Kasumi-1 (cell line): ENCODE data around the gene SMAD1.

Experiments
- DNase-seq, 2 experiments: peaks; one replicate each; lab custom pipeline; 2025; lab: John Stamatoyannopoulos, UW

The SMAD1 gene

GRCh38 chr4:145489556-145489955, 7.9 kb downstream of the SMAD1 start:
- no peak for DNase-seq

DNA sequence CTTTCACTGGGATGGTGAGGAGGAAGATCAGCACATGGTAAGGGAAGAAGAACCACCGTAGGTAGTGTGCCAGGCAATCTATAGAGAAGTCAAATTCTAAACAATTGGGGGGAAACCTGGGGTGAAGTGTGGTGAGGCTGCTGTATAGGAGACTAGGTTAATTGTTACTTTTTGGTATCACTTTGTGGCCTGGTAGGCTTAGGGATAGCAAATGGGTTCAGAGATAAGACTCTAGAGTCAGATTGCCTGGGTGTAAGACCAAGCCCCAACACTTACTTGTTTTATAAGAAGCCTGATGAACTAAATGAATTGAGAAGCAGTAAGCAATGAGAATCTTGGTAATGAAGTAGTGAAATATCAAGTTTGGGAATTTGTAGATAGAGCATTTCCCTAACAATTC, 8.7 kb downstream of the SMAD1 start:
- no peak for DNase-seq

DNA sequence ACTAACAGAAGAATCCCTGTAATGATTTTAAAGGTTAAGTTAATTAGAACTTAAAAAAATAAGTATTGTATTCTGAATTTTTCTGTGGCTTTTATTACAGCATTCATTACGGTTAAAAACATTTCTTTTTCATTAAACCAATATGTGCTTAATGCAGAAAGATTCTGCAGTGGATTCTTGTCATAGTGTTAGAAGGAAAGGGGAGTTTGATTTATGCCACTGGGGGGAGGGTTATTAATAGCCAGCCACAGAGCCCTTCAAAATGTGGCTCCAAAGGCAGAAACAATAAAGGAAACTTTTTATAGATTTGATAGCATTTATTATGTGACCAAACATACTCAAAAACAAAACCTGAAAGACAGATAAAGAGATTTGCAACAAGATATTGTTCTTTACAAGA, 9.1 kb downstream of the SMAD1 start:
- DNase-seq, result no peak

- no peak for DNase-seq
Observed at GRCh38 chr4:145492376-145492775, 10.7 kb downstream of the SMAD1 start.

- DNase-seq, result no peak
Observed at GRCh38 chr4:145493166-145493565, 11.5 kb downstream of the SMAD1 start.

- peak; percentile 71 to 74 for DNase-seq
Observed at GRCh38 chr4:145494666-145495270, 13.1 kb downstream of the SMAD1 start.

DNA sequence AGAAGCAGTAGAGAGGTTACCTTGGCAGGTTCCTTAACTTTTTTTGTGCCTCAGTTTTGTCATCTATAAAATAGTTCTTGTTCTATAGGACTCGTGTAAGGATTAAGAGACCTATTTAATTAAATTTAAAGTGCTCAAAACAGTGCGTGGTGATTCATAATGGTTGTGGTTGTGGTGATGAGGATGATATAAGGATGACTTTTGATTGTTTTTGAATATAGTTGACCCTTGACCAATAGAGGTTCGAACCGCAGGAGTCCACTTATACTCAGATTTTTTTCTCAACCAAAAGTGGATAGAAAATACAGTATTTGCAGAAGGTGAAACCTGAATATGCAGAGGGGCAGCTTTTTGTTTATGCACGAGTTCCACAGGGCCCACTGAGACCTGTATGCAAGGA, 14.6 kb downstream of the SMAD1 start:
- DNase-seq, result no peak

- DNase-seq, result no peak
Observed at GRCh38 chr4:145497199-145498149, 15.8 kb downstream of the SMAD1 start.

GRCh38 chr4:145498430-145498829, 16.8 kb downstream of the SMAD1 start:
- DNase-seq, result no peak

DNA sequence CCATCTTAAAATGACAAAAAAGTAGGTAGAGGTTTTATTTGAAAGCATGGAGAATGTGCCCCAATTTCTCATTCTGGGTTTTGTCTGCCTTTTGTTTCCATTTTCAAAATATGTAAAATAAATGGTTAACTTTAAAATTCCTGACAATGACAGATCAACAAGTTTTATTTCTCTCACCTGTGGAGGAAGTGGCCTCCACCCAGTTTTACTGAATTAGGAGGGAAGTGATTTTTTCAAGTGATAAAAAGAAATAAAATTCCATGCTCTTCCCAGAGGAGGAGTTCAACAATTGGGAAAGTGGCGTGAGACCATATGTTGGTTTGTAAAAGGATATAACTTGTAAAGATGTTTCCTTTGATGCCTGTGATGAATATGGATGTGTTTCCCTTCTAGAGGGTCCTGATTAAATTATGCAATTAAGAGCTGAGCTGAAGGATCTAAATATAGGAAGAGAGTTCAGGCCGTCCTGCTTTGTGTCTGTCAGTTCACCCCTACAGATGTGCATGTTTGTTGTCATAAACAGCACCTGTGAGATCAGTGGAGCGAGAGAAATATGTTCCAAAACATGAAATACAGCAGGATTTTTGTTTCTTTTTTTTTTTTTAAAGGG, 19.5 kb downstream of the SMAD1 start:
- no peak for DNase-seq

DNA sequence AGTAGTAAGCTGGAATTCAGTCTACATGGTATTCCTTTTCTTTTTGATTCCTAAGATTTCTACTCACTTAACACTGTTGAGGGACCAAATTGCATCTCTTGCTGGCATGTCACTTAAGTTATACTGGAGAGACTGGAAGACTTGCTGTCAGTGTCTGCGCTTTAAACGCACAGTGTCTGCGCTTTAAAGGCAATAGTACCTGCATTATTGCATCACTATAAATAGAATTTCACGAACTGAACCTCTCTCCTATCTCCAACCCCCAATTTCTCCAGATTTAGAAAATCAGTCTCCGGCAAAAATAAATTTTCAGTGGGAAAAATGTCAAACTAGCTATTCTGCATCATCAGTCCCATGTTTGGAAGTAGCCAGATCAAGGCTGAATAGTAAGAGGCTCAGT, 21.2 kb downstream of the SMAD1 start:
- no peak for DNase-seq

- no peak for DNase-seq
Observed at GRCh38 chr4:145503486-145504072, 21.9 kb downstream of the SMAD1 start.

- no peak for DNase-seq
Observed at GRCh38 chr4:145505995-145506394, 24.3 kb downstream of the SMAD1 start.

GRCh38 chr4:145507636-145508035, 26.0 kb downstream of the SMAD1 start:
- no peak for DNase-seq

- peak; percentile 8 to 42 for DNase-seq
Observed at GRCh38 chr4:145511913-145512522, 30.4 kb downstream of the SMAD1 start.

- DNase-seq, result no peak
Observed at GRCh38 chr4:145513020-145513621, 31.5 kb downstream of the SMAD1 start.

DNA sequence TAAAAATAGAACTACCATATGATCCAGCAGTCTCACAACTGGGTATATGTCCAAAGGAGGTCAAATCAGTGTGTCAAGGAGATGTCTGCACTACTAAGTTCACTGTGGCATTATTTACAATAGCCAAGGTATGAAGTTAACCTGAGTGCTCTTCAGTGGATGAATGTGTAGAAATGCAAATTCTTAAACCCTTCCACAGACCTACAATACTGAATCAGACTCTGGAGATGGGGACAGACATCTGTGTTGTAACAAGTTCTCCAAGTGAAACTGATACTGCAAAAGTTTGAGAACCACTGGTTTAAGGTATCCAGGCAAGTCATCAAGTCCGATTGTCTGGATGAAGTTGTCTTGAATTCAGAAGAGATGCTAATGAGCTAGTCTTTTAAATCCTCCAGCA, 38.5 kb downstream of the SMAD1 start:
- DNase-seq, result no peak

DNA sequence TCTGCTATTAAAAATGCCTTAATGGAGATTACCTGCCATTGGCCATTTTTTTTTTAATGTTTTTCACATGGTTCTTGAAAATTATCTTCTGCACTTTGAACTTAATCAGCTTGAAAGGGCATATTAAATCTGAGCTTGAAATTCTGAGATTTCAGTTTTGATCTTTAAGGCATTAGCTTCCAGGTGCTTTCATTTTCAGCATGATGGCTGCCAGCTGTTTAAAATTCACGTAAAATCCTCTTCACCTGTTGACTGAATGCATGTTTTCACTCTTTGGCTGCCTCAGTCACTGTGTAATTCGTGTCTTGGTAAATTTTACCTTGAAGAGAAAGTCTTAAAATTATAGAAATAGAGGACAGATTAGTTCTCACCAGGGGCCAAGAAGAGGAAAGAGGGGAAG, 39.6 kb downstream of the SMAD1 start:
- DNase-seq, result no peak

GRCh38 chr4:145523117-145523516, 41.5 kb downstream of the SMAD1 start:
- DNase-seq, result no peak

DNA sequence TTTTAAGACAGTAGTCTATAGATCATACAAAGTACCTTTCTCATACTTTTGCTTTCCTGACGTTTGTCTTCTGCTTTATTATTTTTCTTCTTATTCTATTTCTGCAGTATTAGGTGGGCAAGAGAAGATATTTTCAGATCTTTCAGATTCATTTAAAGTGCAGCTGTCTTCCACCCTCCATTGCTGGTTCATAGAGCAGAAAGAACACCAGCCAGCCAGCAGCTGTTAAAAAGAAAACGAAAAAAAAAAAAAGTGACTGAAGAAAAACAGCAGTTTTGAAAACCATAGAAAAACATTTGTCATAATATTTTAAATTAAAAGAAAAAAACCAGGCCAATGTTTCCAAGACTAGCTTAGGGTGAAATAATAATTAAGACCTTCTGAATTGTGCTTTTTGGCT, 42.9 kb downstream of the SMAD1 start:
- no peak for DNase-seq

DNA sequence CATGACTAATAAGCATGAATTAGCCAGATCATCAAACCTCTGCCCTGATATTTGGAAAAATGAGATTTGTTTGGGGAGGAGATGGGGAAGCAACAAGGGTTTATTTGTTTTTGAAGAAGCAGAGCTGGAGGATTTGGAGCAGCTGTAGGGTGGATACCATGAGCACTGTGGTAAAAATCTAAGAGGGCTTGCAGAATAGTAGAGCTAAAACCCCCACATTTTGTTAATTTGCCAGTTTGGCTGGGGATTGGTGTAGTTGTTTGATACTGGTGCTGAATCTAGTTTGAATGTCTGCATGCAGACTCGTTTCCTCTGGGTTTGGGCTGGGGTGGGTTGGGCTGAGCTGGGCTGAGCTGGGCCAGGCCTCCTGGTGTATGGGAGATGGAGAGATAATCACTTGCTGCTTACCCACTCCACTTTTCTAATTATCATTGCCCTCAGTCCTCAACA, 43.7 kb downstream of the SMAD1 start:
- DNase-seq, result no peak

DNA sequence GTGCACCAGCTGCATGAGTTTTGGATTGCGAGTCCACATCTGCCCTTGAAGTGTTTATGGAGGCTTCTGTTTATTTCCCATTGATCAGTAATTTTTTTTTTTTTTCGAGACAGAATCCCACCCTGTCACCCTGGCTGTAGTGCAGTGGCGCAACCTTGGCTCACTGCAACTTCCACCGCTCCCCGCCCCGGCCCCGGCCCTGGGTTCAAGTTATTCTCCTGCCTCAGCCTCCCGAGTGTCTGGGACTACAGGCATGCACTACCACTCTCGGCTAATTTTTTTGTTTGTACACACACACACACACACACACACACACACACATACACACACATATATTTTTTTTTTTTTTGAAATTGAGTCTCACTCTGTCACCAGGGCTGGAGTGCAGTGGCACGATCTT, 46.1 kb downstream of the SMAD1 start:
- DNase-seq, result no peak
